ENCODE data around the gene RBFOX1. TPM values are rescaled to one million over a fixed set of nuclear protein-coding genes. Genes with fewer than 3 reads are reported as not detected.

Gene RBFOX1
- total and polyA plus RNA-seq, 2 experiments from 2014 or later: 5.7 to 7.4 TPM

- H3K4me1 ChIP-seq (ENCODE audit: low read depth): no peaks in the 10 kb centered on the region
Measured at GRCh38 chr16:7392206-7392605, 59.6 kb downstream of the RBFOX1 start.

GRCh38 chr16:7393680-7394079, 61.0 kb downstream of the RBFOX1 start:
- no peak for TF ChIP-seq CTCF (IDR thresholded peaks at IDR 0.05; ENCODE audit: low read depth, low read length)
- no peaks in the 10 kb centered on the region for H3K36me3 ChIP-seq
- no peak for DNase-seq (ENCODE audit: low read depth in 1 of 2, low spot score in 1 of 2)
- no peaks in the 10 kb centered on the region for H3K4me1 ChIP-seq (ENCODE audit: low read depth)
- no peaks in the 10 kb centered on the region for H3K9me3 ChIP-seq (ENCODE audit: low read depth)
- no peaks in the 10 kb centered on the region for H3K27me3 ChIP-seq
- no peak overlapping the region for H3K27ac ChIP-seq
- H3K4me3 ChIP-seq: no peak overlapping the region

More at GRCh38 chr16:7392206-7392605, 59.6 kb downstream of the RBFOX1 start:
- DNase-seq (ENCODE audit: low read depth in 1 of 2, low spot score in 1 of 2): no peak
- no peaks in the 10 kb centered on the region for H3K27me3 ChIP-seq
- TF ChIP-seq CTCF (IDR thresholded peaks at IDR 0.05; ENCODE audit: low read depth, low read length): no peak
- no peaks in the 10 kb centered on the region for H3K9me3 ChIP-seq (ENCODE audit: low read depth)
- H3K27ac ChIP-seq: no peak overlapping the region
- H3K36me3 ChIP-seq: no peaks in the 10 kb centered on the region
- H3K4me3 ChIP-seq: no peak overlapping the region

- H3K36me3 ChIP-seq: no peaks in the 10 kb centered on the region
- no peaks in the 10 kb centered on the region for H3K4me1 ChIP-seq (ENCODE audit: low read depth)
- no peak for TF ChIP-seq CTCF (IDR thresholded peaks at IDR 0.05; ENCODE audit: low read depth, low read length)
- H3K4me3 ChIP-seq: no peak overlapping the region
- no peaks in the 10 kb centered on the region for H3K27me3 ChIP-seq
- no peak for DNase-seq (ENCODE audit: low read depth in 1 of 2, low spot score in 1 of 2)
- H3K9me3 ChIP-seq (ENCODE audit: low read depth): no peaks in the 10 kb centered on the region
- H3K27ac ChIP-seq: no peak overlapping the region
Measured at GRCh38 chr16:7394720-7395336, 62.2 kb downstream of the RBFOX1 start.

- no peak for DNase-seq (ENCODE audit: low read depth in 1 of 2, low spot score in 1 of 2)
- H3K27ac ChIP-seq: no peak overlapping the region
- no peaks in the 10 kb centered on the region for H3K36me3 ChIP-seq
- H3K4me3 ChIP-seq: no peak overlapping the region
- no peaks in the 10 kb centered on the region for H3K4me1 ChIP-seq (ENCODE audit: low read depth)
- TF ChIP-seq CTCF (IDR thresholded peaks at IDR 0.05; ENCODE audit: low read depth, low read length): no peak
- no peaks in the 10 kb centered on the region for H3K9me3 ChIP-seq (ENCODE audit: low read depth)
- H3K27me3 ChIP-seq: no peaks in the 10 kb centered on the region
Measured at GRCh38 chr16:7397901-7398300, 65.3 kb downstream of the RBFOX1 start.

GRCh38 chr16:7398536-7398935, 65.9 kb downstream of the RBFOX1 start:
- no peaks in the 10 kb centered on the region for H3K9me3 ChIP-seq (ENCODE audit: low read depth)
- H3K36me3 ChIP-seq: no peaks in the 10 kb centered on the region
- no peaks in the 10 kb centered on the region for H3K27me3 ChIP-seq
- no peak overlapping the region for H3K27ac ChIP-seq
- no peak for DNase-seq (ENCODE audit: low read depth in 1 of 2, low spot score in 1 of 2)
- H3K4me1 ChIP-seq (ENCODE audit: low read depth): no peaks in the 10 kb centered on the region
- no peak overlapping the region for H3K4me3 ChIP-seq
- TF ChIP-seq CTCF (IDR thresholded peaks at IDR 0.05; ENCODE audit: low read depth, low read length): no peak
